Stimulated activated CD8-positive, alpha-beta memory T cell treated with anti-CD3 and anti-CD28 coated beads, Interleukin-4, amount 100 ng/mL, for 24 hours (primary cell): ENCODE measurements around the gene SACS.
"Not testable (repeated sequence)": the region's sequence is repeated elsewhere in the genome, so short reads cannot be mapped to it uniquely, and the experiment has no call there.

Experiments used
- DNase-seq: peaks from one replicate; pipeline ENCODE4 v3.0.0-alpha.2; 2020; ENCODE audit warnings: low read depth

The SACS gene

DNA sequence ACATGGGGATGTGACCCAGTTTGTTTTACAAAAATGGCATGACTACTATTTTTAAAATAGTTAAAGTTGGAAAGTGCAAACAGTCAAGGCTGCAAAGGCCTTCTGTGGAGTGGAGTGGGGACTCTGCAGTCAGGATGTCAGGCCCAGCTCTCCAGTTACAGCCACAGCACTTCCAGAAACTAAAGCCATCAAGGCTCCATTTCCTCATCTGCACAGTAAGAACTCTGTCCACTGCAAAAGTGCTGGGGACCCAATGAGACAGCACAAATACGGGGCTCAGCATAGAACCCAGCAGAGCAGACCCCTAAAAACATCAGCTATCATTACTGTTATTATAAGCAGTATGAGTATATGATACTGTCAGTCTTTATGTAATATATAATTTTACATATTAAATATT lies 73.6 kb downstream of the SACS start:
- no peak for DNase-seq

DNA sequence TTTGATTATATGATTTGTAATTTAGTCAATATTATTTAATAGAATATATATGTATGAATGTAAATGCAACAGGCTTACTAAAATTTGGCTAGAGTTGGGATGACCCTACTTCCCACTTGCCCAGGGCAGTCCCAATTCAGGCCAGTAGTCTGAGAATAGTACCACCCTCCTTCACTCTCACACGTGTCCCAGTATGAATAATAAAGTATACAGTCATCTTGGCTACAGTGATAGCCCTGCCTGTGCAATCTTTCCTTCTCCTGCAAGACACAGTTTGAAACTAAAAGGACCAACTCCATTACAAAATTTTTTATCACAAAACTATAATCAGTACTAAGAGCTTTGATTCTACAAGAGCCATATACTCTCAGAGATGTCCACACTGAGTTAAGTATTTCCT lies 76.2 kb downstream of the SACS start:
- no peak for DNase-seq

DNA sequence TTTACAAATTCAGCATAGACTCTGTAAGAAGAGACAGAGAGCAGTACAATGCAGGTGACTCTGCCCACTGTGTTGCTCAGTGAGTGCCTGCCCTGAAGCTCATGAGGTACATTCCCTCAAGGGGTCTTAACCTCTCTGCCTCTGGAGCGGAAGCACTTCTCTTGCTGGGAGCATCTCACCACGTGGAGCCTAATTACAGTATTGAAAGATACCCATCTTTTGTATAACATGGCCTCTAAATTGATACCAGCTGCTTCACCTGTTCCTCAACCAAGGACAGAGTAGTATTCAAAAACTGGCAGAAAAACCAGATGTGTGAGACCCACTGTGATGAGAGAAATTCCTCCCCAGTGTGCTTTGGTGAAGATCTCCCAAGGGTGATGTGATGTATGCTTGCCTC lies 77.1 kb downstream of the SACS start:
- DNase-seq = no peak

DNA sequence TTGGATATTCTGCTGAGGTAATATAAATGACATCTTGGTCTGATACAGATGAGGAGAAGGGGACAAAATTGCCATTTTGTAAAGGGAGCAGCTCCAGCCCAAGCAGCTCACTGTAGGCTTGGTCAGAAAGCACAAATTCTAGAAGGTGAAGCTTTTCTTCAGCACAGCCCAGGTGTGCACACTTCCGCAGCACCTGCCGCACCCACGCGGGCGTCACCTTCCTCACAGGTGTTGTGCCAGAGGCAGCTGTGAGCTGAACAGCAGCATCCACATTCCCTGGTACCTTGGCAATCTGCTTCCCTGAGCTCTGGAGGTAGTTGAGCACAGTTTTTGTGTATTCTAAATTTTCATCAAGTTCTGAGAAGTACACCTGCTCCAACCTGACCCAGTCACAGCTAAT lies 79.0 kb downstream of the SACS start:
- DNase-seq = no peak

DNA sequence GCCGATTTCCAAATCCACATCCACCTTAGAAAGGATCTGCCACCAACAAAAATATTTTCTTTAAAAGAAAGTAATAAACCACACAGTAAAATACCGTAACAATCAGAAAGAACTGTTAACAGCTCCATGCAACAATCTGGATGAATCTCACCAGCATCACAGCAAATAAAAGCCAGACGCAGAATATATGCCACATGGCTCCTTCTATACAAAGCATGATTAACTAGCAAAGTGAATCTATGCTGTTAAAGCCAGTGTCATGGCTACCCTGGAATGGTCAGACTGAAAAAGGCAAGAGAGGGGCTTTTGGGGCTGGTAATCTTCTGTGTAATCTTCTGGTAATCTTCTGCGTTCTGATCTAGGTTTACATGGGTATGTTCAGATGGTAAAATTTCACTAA lies 81.3 kb downstream of the SACS start:
- no peak for DNase-seq

DNA sequence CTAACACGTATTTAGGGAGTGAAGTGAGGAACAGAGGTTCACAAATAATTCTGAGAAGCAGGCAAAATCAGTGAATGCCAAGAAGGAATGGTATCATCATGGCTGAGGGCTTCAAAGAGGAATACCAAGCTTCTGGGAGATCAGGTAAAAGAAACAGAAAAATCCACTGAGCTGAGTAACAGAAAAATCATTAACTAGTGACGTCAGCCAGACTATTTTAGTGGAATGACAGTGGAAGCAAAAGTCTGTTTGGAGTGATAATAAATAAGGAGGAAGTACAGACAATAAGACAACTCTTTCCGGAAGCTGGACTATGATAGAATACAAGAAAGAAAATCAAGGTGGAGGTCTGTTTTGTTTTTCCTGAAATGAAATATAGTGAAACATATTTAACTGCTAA lies 83.5 kb downstream of the SACS start:
- DNase-seq = no peak

DNA sequence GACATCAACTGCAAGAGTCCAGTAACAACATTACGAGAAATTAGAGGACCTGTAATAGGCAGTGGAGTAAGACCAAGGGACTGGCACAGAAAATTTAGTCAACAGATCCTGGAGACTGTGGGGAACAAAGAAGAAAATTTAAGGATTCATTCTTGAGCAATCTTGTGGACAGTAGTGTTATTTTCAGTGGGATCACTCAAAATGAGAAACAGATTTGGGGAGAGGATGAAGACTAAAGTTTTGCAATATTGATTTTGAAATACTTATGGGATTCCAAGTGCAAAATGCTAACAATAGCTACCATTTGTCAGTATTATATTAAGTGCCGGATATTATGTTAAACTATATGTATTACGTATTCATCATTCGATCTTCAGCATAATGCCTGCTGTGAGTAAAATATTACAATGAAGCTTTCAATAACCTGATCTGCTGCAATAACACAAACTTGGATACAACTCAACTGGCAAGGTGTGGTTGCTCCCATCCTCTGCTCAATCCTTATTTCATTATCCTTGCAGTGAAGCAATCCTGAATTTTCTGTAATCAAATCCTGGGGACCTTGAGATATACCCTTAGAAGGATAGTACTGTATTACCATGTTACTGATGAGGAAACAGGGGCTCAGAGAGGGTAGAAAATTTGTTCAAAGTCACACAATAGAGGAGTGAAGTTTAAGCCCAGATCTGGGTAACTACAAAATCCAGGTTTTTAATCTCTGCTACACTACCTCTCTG lies 84.2 kb downstream of the SACS start:
- no peak for DNase-seq

DNA sequence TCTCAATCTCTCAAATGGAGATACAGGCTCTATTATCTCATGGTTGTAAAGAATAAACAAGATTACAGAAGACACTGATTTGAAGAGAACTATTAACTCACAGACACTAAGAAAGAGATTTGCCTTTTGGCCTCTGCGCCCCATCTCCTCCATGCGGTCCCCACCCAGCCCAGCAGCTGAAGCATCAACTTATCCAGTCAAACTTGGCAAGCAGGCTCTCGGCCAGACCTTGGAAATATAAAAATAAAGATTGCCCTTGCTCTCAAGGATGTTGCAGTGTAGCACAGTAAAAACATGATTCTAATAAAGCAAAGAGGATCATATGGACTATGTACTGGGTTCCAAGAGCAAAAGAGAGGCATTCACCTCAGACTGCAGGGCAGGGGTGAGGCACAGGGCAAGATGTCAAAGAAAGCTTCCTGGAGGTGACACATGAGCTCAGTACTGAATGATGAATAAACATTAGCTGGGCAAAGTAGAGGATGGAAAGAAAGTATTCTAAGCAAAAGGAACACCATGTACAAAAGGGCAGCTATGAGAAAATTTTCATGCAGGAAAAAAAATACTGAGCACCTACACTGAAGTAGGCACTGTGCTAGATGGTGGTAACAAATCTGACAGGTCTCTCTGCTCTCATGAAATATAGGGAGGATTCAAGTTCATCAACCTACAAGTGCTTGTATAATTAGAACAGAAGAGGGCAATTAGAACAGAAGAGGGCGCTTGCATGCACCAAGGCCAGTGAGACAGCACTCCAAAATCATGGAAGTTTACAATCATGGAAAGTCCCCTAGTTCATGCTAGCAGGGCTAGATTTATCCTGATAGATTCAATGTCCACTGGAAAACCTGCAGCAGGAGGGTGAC lies 85.0 kb downstream of the SACS start:
- DNase-seq = no peak

DNA sequence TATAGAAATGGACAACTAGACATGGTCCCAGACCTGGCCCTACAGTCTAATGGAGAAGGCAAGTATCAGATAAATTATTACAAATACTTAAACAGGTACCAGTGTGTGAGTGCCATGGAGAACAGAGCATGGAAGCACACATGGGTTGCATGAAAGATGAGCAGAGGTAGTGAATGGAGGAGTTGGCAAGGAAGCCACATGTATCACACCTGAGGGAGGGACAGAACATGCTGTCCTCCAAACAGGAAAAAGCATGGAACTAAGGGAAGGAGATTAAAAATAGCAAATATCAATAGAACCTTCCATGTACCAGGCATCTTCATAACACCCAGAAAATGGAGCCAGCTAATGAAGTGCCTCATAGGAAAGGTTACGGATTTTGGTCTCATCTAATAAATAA lies 85.9 kb downstream of the SACS start:
- no peak for DNase-seq

DNA sequence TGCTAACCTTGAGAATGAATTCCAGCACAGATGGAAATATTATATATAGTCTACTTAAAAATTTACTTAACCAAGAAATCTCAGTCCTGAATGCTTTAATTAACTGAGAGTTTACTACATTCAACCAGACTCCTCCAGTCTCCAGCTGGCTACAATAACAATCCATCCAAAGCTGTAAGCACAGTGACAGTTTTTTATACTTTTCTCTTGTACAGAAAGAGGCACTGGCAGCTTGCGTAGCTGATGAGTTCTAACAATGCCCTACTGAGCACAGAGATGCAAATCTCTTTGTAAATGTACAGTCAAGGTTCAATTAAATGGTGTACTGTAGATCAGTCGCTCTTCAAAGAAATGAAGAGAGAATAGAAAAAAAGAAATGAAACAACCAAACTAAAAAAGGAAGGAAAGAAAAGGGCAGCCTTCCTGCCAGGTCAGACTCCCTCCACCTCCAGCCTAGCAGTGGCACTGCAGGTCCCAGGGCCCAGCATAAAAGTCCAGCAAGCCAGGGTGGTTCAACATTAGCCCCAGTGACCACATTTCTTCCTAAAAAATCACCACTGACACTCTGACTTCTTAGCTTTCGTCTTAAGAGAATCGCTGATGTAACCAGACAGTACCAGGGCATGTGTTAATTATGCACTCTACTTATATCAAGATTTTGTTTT lies 88.4 kb downstream of the SACS start:
- DNase-seq = no peak

DNA sequence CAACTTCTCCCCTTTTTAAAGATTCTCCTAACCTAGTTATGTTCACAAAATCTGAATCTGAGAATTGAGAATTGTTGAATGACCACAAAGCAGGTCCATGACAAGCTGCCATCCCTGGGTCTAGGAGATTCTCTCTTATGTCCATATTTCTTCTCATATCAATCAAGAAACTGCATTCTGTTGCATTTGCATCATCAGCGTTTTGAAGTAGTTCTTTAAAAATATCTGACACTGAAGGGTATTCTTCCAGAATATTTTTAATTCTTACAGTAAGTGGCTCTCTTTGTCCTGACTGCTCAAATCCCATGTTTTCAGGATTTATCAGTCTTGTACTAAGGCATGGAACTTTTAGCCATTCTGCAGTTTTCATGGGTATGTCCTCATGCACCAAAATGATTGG lies 94.3 kb downstream of the SACS start:
- DNase-seq = no peak

DNA sequence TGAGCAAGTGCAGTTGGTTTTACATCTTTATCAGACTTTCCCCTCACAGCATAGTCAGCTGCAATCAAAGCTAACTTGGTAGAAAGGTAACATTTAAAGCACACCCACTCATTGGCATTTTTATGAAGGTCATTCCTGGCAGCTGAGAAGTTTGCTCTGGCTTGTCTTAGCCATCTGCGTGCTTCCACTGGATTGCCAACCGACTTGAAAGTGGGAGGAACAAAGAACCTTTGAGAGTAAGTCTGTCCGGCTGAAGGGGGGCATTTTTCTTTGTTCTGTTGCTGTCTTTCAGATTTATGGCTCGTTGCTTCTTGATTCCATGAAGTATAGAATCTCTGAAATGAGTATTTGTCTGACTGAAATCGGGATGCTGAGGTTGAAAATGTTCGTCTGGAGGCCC lies 103.1 kb downstream of the SACS start:
- no peak for DNase-seq

DNA sequence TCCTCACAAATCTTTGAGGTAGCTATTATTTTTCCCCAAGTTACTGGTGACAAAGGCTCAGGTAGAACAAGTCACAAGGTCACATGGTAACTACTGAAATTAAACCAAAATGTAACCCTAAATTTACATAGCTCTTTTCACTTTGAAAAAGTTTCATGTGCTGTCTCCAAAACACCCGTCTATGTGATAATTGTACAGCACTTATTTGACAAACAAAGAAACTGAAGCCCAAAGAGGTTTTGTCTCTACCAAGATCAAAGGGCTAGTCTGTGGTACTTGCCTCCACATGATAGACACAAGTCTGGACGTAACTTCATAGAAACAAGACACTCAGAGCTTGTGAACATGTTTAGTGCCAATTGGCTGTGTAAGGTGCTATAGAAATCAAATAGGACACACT lies 108.3 kb downstream of the SACS start:
- no peak for DNase-seq

DNA sequence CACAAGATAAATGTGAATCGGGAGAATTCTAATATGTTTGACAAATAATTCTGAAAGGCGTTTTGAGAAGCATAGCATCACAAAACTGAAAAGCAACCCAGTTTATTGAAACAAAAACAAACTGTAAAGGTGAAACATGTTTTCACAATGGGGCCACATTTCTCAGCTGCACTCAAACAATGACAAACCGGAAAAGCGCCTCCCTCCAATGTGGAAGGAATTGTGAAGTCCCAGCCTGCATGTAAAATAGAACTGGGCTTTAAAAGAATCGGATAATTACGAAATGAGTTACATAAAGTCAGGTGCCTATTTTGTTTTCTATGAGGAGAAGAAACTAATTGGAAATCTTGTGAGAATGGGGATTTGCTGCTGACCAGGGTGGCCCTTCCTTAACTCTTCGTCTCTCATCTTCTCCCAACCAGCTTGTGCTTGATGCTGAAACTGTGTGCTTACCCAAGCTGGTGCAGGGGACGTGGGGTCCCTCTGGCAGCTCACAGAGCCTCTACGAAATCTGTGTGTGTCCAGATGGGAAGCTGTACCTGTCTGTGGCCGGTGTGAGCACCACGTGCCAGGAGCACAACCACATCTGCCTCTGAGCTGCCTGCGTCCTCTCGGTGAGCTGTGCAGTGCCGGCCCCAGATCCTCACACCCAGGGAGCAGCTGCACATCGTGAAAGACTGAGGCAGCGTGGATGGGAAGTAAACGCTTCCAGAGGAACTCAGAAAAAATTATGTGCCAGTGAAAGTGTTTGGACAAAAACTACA lies 109.4 kb downstream of the SACS start:
- no peak for DNase-seq

DNA sequence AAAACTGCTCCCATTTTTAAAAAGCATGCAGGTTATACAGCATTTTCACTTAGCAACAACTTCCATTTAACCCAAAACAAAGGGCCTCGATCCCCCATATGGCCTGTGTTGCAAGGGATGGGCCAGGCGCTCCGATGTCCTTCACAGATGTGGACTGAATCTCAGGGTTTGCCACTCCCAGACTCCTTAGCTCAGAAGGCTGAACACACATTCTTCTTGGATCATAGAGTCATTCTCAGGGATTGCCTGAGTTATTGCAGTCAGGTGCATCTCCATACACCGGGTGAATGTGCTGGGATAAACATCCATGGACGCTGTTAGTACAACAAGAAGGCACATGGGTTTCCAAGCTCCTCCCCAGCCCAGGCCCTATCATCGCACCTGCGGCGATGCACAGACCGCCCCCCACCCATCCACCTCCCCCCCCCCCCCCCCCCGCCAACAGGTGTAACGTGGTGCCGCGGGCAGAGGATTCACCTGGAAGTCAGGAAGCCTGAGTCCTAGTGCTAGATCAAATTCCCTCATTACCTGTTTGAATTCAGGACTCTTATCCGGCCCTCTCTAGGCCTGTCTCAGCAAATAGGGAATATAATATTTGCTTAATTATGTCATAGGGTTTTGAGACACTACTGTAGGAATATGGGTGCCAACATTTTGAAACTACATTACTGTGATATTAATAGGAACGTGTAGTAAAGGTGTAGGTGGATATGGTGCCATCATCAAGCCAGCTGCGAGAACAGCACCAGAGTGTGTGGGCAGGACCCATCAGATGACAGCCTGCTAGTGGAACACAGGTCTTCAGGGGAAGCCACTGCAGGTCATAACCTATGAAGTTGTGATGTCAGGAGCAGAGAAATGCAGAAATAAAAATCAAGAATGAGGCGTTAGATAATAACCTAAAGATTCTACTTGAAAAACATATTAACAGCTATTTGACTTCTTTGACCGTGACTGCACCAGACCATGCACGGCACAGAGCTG lies 110.9 kb downstream of the SACS start:
- no peak for DNase-seq

DNA sequence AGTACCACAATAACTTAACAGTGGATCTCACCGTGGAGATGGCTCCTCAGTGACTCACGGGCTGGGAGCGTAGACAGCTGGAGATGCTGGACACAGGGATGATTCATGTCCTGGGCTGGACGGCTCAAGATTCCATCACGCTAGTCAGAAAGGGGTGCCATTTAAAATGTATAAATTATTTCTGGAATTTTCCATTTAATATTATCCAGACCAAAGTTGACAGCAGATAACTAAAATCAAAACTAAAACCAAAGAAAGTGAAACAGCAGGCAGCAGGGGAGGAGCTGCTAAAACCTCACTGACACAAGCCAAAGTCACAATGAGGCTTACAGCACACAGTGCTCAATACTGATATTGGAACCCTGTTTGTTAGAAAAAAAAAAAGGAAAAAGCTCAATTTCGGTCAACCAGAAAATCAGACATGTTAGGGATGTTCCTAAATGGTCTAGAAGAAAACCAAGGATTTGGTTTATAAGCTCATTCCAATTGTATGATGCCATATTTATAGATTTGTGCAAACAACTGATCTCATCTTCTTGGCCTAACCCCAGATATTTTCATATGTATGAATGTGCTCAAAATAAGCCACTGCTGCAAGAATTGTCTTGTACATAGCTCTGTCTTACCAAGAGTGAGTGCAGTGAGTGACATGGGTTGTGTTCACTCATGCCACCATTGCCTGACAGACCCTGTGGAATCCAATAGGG lies 111.8 kb downstream of the SACS start:
- no peak for DNase-seq

DNA sequence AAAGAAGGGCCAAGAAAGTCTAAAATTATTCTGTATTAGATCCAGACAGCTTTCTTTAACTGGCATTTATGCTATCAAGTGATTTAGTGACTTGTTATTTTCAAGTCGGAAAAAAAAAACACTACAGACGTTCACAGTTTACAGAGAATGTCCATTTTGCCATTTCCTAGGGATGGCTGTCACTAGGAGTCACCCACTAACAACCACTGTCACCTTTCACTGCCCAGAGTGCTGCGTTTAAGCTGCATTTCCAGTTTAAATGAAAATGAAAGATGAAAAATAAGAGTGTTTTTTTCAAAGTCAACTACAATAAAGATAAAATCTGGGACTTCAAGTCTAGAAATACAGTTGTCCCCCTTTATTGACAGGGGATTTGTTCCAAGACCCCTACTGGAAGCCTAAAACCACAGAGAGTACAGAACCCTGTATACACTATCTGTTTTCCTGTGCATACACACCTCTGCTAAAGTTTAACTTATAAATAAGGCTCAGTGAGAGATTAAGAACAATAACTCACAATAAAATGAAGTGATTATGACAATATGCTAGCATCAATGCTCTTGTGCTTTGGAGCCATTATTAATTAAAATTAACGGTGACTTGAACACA lies 112.5 kb downstream of the SACS start:
- DNase-seq = no peak

DNA sequence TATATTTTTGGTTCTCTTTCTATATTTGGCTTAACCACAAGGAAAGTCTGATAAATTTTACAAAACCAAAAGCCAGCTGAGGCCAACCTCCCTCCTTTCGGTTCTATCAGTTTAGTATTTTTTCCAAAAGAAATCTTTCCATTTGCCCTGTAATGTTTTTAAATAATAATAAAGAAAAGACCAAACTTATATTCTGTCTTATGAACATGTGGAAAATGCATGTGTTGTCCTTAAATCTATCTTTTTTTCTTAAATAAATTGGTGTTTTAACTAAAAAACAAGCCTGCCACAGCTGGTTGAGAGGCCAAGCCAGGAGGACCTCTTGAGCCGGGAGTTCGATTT lies 113.6 kb downstream of the SACS start:
- DNase-seq = no peak

DNA sequence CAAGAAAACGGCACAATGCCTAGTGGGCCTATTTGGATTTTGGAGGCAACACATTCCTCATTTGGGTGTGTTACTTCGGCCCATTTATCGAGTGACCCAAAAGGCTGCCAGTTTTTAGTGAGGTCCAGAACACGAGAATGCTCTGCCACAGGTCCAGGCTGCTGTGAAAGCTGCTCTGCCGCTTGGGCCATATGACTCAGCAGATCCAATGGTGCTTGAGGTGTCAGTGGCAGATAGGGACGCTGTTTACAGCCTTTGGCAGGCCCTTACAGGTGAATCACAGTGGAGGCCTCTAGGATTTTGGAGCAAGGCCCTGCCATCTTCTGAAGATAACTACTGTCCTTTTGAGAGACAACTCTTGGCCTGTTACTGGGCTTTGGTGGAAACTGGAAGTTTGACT lies 118.7 kb downstream of the SACS start:
- not testable (repeated sequence) for DNase-seq

DNA sequence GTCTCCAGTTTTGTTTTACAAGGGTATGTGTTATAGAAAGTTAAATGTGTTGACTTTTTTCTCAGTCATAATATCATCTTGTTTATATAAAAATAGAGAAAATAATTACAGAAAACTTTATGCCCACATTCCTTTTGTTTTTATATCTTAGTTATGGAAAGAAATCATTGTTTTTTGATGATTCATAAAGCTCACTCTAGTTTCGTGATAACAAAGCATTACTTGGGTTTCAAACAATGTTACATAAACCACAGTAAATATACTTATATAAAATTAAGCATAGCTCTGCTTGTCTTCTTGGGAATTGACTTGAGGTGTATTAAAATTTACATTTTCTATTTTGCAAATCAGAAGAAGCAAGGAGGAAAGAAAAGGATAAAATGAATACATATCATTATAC lies 140.9 kb downstream of the SACS start:
- no peak for DNase-seq
